GM13977 (cell line): ENCODE data around the gene C22orf31.

Experiments
- DNase-seq: peaks from one replicate; pipeline ENCODE4 v3.0.0; 2012; ENCODE audit warnings: low spot score
- CTCF ChIP-seq: IDR thresholded peaks from 2 replicates; pipeline ENCODE4 v1.5.1; 2012; ENCODE audit warnings: mild to moderate bottlenecking, control low read depth; ENCODE audit not compliant: insufficient read depth; ENCODE audit errors: extremely low read depth, missing control alignments
- in situ Hi-C: fragments of 300-500 bp; cut with MboI; formaldehyde crosslinking; loops from one replicate; pipeline ENCODE4 v1.12.0; 2022; ENCODE audit warnings: low sequenced_read_pairs, low pct_unique_long_range_greater_than_20kb, mixed read lengths, inconsistent platforms; ENCODE audit not compliant: unreplicated experiment

The C22orf31 gene

GRCh38 chr22:29018293-29019189, 43.1 kb downstream of the C22orf31 start:
- DNase-seq, result no peak
- in situ Hi-C loops, result no loop called here
- TF ChIP-seq CTCF, result no peak

GRCh38 chr22:29016067-29016938, 45.3 kb downstream of the C22orf31 start:
- TF ChIP-seq CTCF, result no peak
- in situ Hi-C loops, result no loop called here
- no peak for DNase-seq

- in situ Hi-C loops, result no loop called here
- no peak for TF ChIP-seq CTCF
- DNase-seq, result no peak
Observed at GRCh38 chr22:29014773-29015172, 46.9 kb downstream of the C22orf31 start.

GRCh38 chr22:29014293-29014692, 47.3 kb downstream of the C22orf31 start:
- no peak for TF ChIP-seq CTCF
- in situ Hi-C loops, result no loop called here
- no peak for DNase-seq

- no peak for TF ChIP-seq CTCF
- DNase-seq, result no peak
- in situ Hi-C loops, result no loop called here
Observed at GRCh38 chr22:29012952-29013351, 48.7 kb downstream of the C22orf31 start.

GRCh38 chr22:29012101-29012433, 49.6 kb downstream of the C22orf31 start:
- in situ Hi-C loops, result no loop called here
- no peak for TF ChIP-seq CTCF
- no peak for DNase-seq
